Left lung (tissue), 10 donors: ENCODE data around the gene GLIS1. TPM values are rescaled to one million over a fixed set of nuclear protein-coding genes. Genes with fewer than 3 reads are reported as not detected.
A peak's percentile ranks its signal among the peaks of the same experiment; 100 is the strongest.

Experiments used
- ATAC-seq: fragments of 200-7000 bp; cut with Tn5 transposase; one replicate; pipeline ENCODE4 v1.9.1; 2020; ENCODE audit warnings: moderate library complexity
- DNase-seq, 4 donors: peaks; one replicate each; pipeline ENCODE4 v3.0.0-alpha.2; 2013 to 2020
- H3K27ac ChIP-seq, 2 donors: fragments of 200-600 bp; sonication (generic) in 1 of 2; one replicate each; pipeline versions ENCODE4 v1.5.0 to v1.8.0; 2020 to 2021
- H3K27me3 ChIP-seq, 2 donors: fragments of 200-600 bp; sonication (generic) in 1 of 2; one replicate each; pipeline versions ENCODE4 v1.5.0 to v1.8.0; 2020 to 2021
- H3K36me3 ChIP-seq, 2 donors: fragments of 200-600 bp; sonication (generic) in 1 of 2; one replicate each; pipeline versions ENCODE4 v1.5.0 to v1.8.0; 2020 to 2021
- H3K4me1 ChIP-seq, 2 donors: fragments of 200-600 bp; one replicate each; pipeline ENCODE4 v1.8.0; 2021
- H3K4me3 ChIP-seq, 2 donors: fragments of 200-600 bp; sonication (generic) in 1 of 2; one replicate each; pipeline versions ENCODE4 v1.5.0 to v1.8.0; 2020 to 2021; ENCODE audit warnings: mild to moderate bottlenecking in 1 of 2
- H3K9me3 ChIP-seq, 2 donors: fragments of 200-600 bp; sonication (generic) in 1 of 2; one replicate each; pipeline versions ENCODE4 v1.5.0 to v1.8.0; 2020 to 2021
- intact Hi-C, 2 donors: fragments of 100-400 bp; cut with DNase I; formaldehyde crosslinking; loops; one replicate each; pipeline versions ENCODE4 v1.11.2 to v1.14.2; 2022
- polyA plus RNA-seq, 6 donors: library from polyadenylated mRNA; unstranded; fragments of 120-200 nt; gene quantifications; one replicate each; pipeline ENCODE4 v1.2.1, GENCODE V29; 2013; ENCODE audit not compliant: insufficient read length in 6 of 6
- total RNA-seq, 2 donors: library from RNA; stranded (reverse); fragmentation: NEBNext Ultra II Directional; extraction: Animal tissue kit (Norgen Biotek cat#: 25700); gene quantifications; one replicate each; pipeline ENCODE4 v1.2.1, GENCODE V29; 2021
- TF ChIP-seq, protein P1 (sequence below), 2 donors: fragments of 200-600 bp; sonication (generic) in 1 of 2; IDR thresholded peaks; one replicate each; pipeline versions ENCODE4 v1.5.0 to v1.8.0; 2021; ENCODE audit warnings: antibody characterized with exemption in 2 of 2
- donor health status: DM: no; HTN: yes; CAD: no.
- donor health status: DM: no; HTN: no; CAD: no.

The GLIS1 gene
- total and polyA plus RNA-seq, 8 donors = 0.06 to 0.16 (median 0.12) TPM; not detected in 4

GRCh38 chr1:53672243-53672642 is 66.7 kb downstream of the GLIS1 start:
- H3K36me3 ChIP-seq = no peaks in the 10 kb centered on the region
- no peak overlapping the region for H3K27ac ChIP-seq
- H3K4me3 ChIP-seq = no peak overlapping the region
- intact Hi-C loops = no loop called here
- no peaks in the 10 kb centered on the region for H3K4me1 ChIP-seq
- no peak for DNase-seq
- no peaks in the 10 kb centered on the region for H3K9me3 ChIP-seq
- TF ChIP-seq, protein P1, sequence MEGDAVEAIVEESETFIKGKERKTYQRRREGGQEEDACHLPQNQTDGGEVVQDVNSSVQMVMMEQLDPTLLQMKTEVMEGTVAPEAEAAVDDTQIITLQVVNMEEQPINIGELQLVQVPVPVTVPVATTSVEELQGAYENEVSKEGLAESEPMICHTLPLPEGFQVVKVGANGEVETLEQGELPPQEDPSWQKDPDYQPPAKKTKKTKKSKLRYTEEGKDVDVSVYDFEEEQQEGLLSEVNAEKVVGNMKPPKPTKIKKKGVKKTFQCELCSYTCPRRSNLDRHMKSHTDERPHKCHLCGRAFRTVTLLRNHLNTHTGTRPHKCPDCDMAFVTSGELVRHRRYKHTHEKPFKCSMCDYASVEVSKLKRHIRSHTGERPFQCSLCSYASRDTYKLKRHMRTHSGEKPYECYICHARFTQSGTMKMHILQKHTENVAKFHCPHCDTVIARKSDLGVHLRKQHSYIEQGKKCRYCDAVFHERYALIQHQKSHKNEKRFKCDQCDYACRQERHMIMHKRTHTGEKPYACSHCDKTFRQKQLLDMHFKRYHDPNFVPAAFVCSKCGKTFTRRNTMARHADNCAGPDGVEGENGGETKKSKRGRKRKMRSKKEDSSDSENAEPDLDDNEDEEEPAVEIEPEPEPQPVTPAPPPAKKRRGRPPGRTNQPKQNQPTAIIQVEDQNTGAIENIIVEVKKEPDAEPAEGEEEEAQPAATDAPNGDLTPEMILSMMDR (IDR thresholded peaks at IDR 0.05) = no peak
- H3K27me3 ChIP-seq = peaks cover 0 to 5% of the 10 kb centered on the region in 2 donors
- no peak for ATAC-seq

DNA sequence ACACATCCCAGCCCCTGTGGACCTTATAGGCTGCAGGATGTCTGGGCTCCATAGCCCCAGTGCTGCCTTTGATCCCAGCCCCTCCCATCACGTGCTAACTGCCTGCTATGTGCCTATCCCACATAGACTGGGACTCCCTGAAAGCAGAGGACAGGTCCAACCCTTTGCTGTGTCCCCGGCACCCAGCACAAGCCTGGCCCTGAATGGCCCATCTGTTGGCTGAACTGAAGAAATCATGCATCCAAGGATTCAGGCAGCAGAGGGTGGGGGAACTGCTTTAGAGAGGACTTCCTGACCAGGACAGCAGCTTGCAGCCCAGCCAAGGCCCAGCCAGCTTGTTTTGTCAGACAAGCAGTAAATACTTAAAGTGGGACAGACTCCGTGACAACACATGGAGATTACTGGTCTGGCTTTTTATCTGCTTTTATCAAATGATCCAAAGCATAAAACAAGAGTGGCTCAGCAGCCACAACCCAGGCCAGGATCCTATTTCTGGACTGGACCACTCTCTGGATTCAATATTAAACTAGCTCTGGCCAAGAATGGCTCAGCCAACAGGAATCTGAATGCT is 69.3 kb downstream of the GLIS1 start:
- ATAC-seq (no peak), DNase-seq (peak in 1 of 4 donors; percentile 66)
- Histone ChIP-seq H3K27ac (no peak overlapping the region), H3K27me3 (no peaks in the 10 kb centered on the region), H3K36me3 (no peaks in the 10 kb centered on the region), H3K9me3 (no peaks in the 10 kb centered on the region), H3K4me3 (no peak overlapping the region), H3K4me1 (no peaks in the 10 kb centered on the region)
- intact Hi-C loops = no loop called here
- TF ChIP-seq, protein P1 (IDR thresholded peaks at IDR 0.05) = no peak

DNA sequence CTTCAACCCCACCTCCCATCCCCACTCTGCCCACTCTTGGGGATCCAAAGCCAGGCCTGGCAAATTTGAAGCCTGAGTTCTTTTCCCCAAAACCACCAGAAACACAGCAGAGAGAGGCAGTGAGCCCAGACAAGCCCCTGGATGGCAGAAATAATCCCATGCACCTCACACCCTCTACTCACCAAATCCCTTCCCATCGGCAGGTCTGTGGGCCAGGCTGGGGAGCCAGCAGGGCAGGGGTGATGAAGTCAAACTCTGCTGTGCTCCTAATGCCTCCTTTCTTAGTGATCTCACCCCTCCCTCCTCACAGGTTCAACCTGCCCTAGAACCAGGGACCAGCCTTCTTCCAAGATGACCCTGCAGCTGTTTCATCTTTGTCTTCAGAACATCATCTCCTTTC is 72.4 kb downstream of the GLIS1 start:
- Histone ChIP-seq H3K27me3 (no peaks in the 10 kb centered on the region), H3K27ac (no peak overlapping the region), H3K36me3 (no peaks in the 10 kb centered on the region), H3K9me3 (no peaks in the 10 kb centered on the region), H3K4me3 (no peak overlapping the region), H3K4me1 (no peaks in the 10 kb centered on the region)
- TF ChIP-seq, protein P1 (IDR thresholded peaks at IDR 0.05) = no peak
- ATAC-seq (no peak), DNase-seq (no peak)
- intact Hi-C loops = no loop called here

- Histone ChIP-seq H3K27ac (no peak overlapping the region), H3K27me3 (no peaks in the 10 kb centered on the region), H3K9me3 (no peaks in the 10 kb centered on the region), H3K36me3 (no peaks in the 10 kb centered on the region), H3K4me3 (no peak overlapping the region), H3K4me1 (no peaks in the 10 kb centered on the region)
- DNase-seq = no peak
- TF ChIP-seq, protein P1 (IDR thresholded peaks at IDR 0.05) = no peak
- no peak for ATAC-seq
- intact Hi-C loops = no loop called here
Measured at GRCh38 chr1:53665996-53666395, 73.0 kb downstream of the GLIS1 start.

DNA sequence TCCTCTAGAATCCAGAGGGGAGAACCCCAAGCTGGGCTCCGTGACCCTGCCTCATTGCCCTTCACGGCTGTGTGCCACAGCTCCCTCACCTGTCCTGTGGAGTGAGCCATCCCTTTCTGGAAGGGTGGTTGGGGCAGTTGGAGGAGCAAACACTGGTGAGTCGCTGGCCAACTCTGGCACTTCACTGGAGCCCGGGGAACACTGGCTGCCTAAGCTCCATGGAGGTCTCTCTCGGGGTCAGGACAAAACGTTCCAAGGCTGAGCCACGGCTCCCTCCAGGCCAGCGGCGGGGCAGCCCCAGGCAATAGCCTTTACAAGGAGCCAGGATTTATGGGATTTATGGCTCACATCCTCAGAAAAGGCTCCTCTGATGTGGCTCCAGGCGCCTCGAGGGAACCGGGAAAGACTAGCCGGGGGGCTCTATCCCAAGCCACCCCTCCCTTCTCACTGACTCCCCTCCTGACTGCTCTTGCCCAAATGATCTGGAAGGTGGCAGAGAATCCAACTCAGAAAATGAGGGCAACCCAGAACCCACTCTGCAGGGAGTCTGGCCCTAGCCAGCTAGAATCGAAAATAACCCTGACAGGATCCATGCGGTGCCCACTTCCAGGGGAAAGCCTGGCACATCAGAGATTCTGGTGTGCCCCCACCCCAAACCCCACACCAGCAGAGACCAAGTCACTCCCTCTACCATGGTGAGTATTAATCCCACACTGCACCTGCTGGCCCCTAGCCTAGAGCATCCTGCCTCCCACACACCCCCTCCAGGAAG is 75.2 kb downstream of the GLIS1 start:
- H3K27ac ChIP-seq = no peak overlapping the region
- DNase-seq = no peak
- no peaks in the 10 kb centered on the region for H3K36me3 ChIP-seq
- TF ChIP-seq, protein P1 (IDR thresholded peaks at IDR 0.05) = no peak
- H3K4me1 ChIP-seq = no peaks in the 10 kb centered on the region
- intact Hi-C loops = no loop called here
- ATAC-seq = no peak
- H3K4me3 ChIP-seq = no peak overlapping the region
- no peaks in the 10 kb centered on the region for H3K27me3 ChIP-seq
- no peaks in the 10 kb centered on the region for H3K9me3 ChIP-seq
